Mesendoderm (in vitro differentiated cells): ENCODE measurements around the gene TAGLN2.

Source experiments
- DNase-seq: peaks from one replicate; pipeline ENCODE4 v3.0.0; 2013
- H2AK5ac ChIP-seq: 2 replicates; pipeline ENCODE4 v1.6.1; 2013; ENCODE audit warnings: low read length, inconsistent platforms
- H2BK120ac ChIP-seq: 2 replicates; pipeline ENCODE4 v1.6.1; 2013; ENCODE audit warnings: low read depth, mild to moderate bottlenecking, low read length, moderate library complexity, mixed read lengths
- H2BK15ac ChIP-seq: replicated peaks from 2 replicates; pipeline ENCODE4 v1.6.1; 2013; ENCODE audit warnings: low read depth, mild to moderate bottlenecking, moderate library complexity
- H2BK5ac ChIP-seq: 2 replicates; pipeline ENCODE4 v1.6.1; 2013; ENCODE audit warnings: low read length, inconsistent platforms
- H3K18ac ChIP-seq: 2 replicates; pipeline ENCODE4 v1.6.1; 2013; ENCODE audit warnings: mild to moderate bottlenecking, low read length, mixed read lengths
- H3K23ac ChIP-seq: one replicate; pipeline ENCODE4 v1.6.1; 2013; ENCODE audit warnings: low read length
- H3K27ac ChIP-seq: 2 replicates; pipeline ENCODE4 v1.5.1; 2013; ENCODE audit warnings: low read depth, mild to moderate bottlenecking, inconsistent platforms, low read length, moderate library complexity
- H3K27me3 ChIP-seq: 2 replicates; pipeline ENCODE4 v1.6.1; 2013; ENCODE audit warnings: low read length, control low read depth, mild to moderate bottlenecking, inconsistent platforms; ENCODE audit not compliant: insufficient read depth, poor library complexity
- H3K36me3 ChIP-seq: 2 replicates; pipeline ENCODE4 v1.6.1; 2013; ENCODE audit warnings: low read length, inconsistent platforms; ENCODE audit not compliant: control insufficient read depth, insufficient read depth
- H3K4ac ChIP-seq: one replicate; pipeline ENCODE4 v1.6.1; 2013; ENCODE audit warnings: low read depth, mild to moderate bottlenecking, low read length, moderate library complexity
- H3K4me1 ChIP-seq: 2 replicates; pipeline ENCODE4 v1.6.1; 2013; ENCODE audit warnings: low read depth, low read length, inconsistent platforms; ENCODE audit not compliant: control insufficient read depth
- H3K4me2 ChIP-seq: 2 replicates; pipeline ENCODE4 v1.6.1; 2013; ENCODE audit warnings: low read length
- H3K4me3 ChIP-seq: 2 replicates; pipeline ENCODE4 v1.5.1; 2013; ENCODE audit warnings: mild to moderate bottlenecking, low read length
- H3K56ac ChIP-seq: one replicate; pipeline ENCODE4 v1.6.1; 2013; ENCODE audit warnings: low read length
- H3K79me1 ChIP-seq: 2 replicates; pipeline ENCODE4 v1.6.1; 2013; ENCODE audit warnings: low read length, inconsistent platforms
- H3K79me2 ChIP-seq: 2 replicates; pipeline ENCODE4 v1.6.1; 2013; ENCODE audit warnings: mild to moderate bottlenecking, low read length; ENCODE audit not compliant: control insufficient read depth, insufficient read depth
- H3K9ac ChIP-seq: 2 replicates; pipeline ENCODE4 v1.6.1; 2013; ENCODE audit warnings: low read length, inconsistent platforms
- H4K5ac ChIP-seq: one replicate; pipeline ENCODE4 v1.6.1; 2013; ENCODE audit warnings: low read length
- H4K8ac ChIP-seq: one replicate; pipeline ENCODE4 v1.6.1; 2013; ENCODE audit warnings: low read depth, mild to moderate bottlenecking, control low read depth, low read length, moderate library complexity
- WGBS: extraction: QIAGEN DNeasy Blood & Tissue Kit; methylation state at CpG from one replicate; pipeline ENCODE4 v1.1.7; 2013; ENCODE audit warnings: low lambda C conversion rate, missing lambda C conversion rate; ENCODE audit not compliant: insufficient coverage; ENCODE audit errors: extremely low coverage; 5-methylcytosine and 5-hydroxymethylcytosine counted together

The TAGLN2 gene

DNA sequence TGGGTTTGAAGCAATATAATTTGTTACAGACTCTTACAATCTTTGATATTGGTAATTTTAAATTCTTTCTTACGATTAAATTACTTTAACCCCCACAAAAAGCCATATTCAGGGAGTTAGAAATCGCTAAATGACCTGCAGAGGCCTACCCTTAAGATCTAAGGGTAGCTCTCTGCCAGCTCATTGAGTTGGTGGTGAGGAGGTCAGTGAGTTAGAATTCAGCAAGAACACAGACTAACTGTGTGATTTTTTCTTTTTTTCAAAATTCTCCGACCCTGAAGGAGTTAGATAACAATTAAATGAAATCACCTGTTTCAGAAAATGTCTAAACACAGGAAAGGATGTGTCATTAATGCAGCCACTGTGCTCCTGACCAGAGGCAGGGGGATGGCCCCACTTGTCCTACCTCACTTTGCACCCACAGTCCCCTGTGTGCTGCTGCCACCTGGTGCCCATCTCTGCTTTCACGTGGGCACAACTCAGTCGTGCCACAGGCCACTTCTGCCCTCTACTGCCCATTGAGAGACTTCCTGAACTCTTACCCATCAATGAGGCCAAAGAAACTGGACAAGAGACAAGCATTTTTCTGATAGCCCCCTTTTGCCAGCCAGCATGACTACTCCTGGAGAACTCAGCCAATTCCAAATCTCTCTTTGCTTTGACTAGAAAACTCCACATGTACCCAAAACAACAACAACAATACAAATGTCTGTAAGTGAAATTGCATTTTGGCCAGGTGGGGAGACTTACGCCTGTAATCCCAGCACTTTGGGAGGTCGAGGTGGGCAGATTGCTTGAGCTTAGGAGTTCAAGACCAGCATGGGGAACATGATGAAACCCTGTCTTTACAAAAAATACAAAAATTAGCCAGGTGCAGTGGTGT lies 33.8 kb downstream of the TAGLN2 start:
- Histone ChIP-seq H3K4ac (no peak overlapping the region), H2AK5ac (no peak overlapping the region), H2BK120ac (no peak overlapping the region), H3K27me3 (no peaks in the 10 kb centered on the region), H3K4me1 (peaks cover 5% of the 10 kb centered on the region), H4K8ac (no peak overlapping the region), H3K9ac (no peak overlapping the region), H3K79me1 (no peaks in the 10 kb centered on the region), H3K56ac (no peak overlapping the region), H2BK5ac (no peak overlapping the region), H3K23ac (no peak overlapping the region), H4K5ac (no peak overlapping the region), H3K4me2 (no peak overlapping the region), H3K27ac (no peak overlapping the region), H3K79me2 (no peaks in the 10 kb centered on the region), H3K18ac (no peak overlapping the region), H2BK15ac (no peak overlapping the region), H3K4me3 (no peak overlapping the region), H3K36me3 (no peaks in the 10 kb centered on the region)
- WGBS, result no CpG with 5 or more reads among the region's 7 CpGs
- peak; percentile 90 for DNase-seq

DNA sequence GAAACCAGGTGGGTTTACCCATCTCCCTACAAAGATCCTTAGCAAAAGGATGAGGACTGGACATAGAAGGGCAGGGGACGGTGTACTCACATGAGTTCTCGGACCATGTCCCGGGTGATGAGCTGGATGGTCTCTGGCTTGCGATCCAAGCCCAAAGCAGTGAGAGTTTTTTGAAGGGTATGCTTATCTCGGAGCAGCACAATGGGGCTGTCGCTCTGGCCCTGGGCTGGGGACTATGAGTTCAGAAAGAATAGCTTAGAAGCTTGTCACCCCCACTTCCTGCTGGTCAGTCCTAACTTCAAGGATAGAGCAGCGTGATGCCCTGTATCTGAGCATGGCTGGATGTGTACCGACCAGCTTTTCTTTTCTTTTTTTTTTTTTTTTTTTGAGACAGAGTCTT lies 34.9 kb downstream of the TAGLN2 start:
- H3K18ac ChIP-seq, result peak overlapping the region; percentile 11
- H2AK5ac ChIP-seq, result peak overlapping the region; percentile 88
- H2BK15ac ChIP-seq, result no peak overlapping the region
- H3K56ac ChIP-seq, result peak overlapping the region; percentile 38
- no peaks in the 10 kb centered on the region for H3K27me3 ChIP-seq
- no peak overlapping the region for H2BK120ac ChIP-seq
- DNase-seq, result no peak
- peak overlapping the region; percentile 31 for H3K27ac ChIP-seq
- peak overlapping the region; percentile 74 for H2BK5ac ChIP-seq
- H3K23ac ChIP-seq, result no peak overlapping the region
- no peaks in the 10 kb centered on the region for H3K36me3 ChIP-seq
- H3K4me1 ChIP-seq, result peaks cover 5% of the 10 kb centered on the region
- WGBS, result no CpG with 5 or more reads among the region's 8 CpGs
- no peak overlapping the region for H3K4me3 ChIP-seq
- no peak overlapping the region for H4K8ac ChIP-seq
- no peak overlapping the region for H3K9ac ChIP-seq
- H3K79me1 ChIP-seq, result no peaks in the 10 kb centered on the region
- H3K4me2 ChIP-seq, result no peak overlapping the region
- no peak overlapping the region for H3K4ac ChIP-seq
- H4K5ac ChIP-seq, result no peak overlapping the region
- no peaks in the 10 kb centered on the region for H3K79me2 ChIP-seq

DNA sequence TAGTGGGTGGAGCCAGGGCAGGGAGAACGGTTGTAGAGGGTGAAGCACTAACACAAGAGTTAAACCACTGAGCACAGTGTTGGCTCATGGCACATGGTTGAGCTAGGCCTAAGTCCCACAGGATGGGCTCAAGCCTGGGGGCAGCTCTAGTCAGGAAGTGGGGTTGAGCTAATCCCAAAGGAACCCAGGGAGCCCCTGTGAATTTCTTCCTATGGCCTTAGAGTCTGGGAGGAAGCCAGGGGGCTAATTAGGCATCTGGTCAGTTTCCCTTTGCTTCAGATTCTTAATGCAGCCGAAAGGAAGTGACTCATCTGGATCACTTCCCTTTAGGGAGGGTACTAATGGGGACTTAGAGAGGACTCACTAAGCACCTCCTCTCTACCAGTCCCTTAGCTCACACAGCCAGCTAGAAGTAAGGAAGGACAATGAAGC lies 35.5 kb downstream of the TAGLN2 start:
- no CpG with 5 or more reads among the region's 2 CpGs for WGBS
- H3K4me3 ChIP-seq, result no peak overlapping the region
- H4K5ac ChIP-seq, result no peak overlapping the region
- H2BK15ac ChIP-seq, result no peak overlapping the region
- no peak overlapping the region for H3K9ac ChIP-seq
- H2BK120ac ChIP-seq, result no peak overlapping the region
- no peak overlapping the region for H3K23ac ChIP-seq
- H3K79me2 ChIP-seq, result no peaks in the 10 kb centered on the region
- H3K4ac ChIP-seq, result no peak overlapping the region
- H3K4me1 ChIP-seq, result peaks cover 5% of the 10 kb centered on the region
- no peaks in the 10 kb centered on the region for H3K27me3 ChIP-seq
- no peaks in the 10 kb centered on the region for H3K36me3 ChIP-seq
- DNase-seq, result peak; percentile 91
- peak overlapping the region; percentile 11 for H3K18ac ChIP-seq
- H3K27ac ChIP-seq, result peak overlapping the region; percentile 25
- H4K8ac ChIP-seq, result no peak overlapping the region
- H2AK5ac ChIP-seq, result no peak overlapping the region
- no peak overlapping the region for H2BK5ac ChIP-seq
- H3K56ac ChIP-seq, result peak overlapping the region; percentile 26
- H3K4me2 ChIP-seq, result no peak overlapping the region
- no peaks in the 10 kb centered on the region for H3K79me1 ChIP-seq

DNA sequence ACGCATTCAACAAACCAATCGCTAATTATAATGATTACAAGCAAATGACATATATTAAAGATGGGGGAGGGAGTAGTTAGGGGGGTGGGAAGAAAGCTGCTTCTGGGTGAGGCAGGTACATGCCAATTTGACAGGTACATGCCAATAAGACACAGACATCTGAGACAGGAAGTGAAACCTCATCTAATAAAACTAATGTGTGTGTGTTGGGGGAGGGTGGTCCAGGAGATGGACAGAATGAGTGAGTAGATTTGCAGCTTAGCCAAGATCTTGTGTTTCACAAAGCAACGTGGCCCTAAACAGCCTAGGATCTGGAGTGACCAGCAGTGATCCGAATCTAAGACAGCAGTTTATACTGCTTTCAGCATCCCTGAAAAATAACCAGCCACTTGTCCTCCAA lies 36.1 kb downstream of the TAGLN2 start:
- H4K5ac ChIP-seq, result no peak overlapping the region
- H3K79me2 ChIP-seq, result no peaks in the 10 kb centered on the region
- H3K79me1 ChIP-seq, result no peaks in the 10 kb centered on the region
- no peak overlapping the region for H3K4me3 ChIP-seq
- no peak overlapping the region for H4K8ac ChIP-seq
- no peaks in the 10 kb centered on the region for H3K36me3 ChIP-seq
- H2BK5ac ChIP-seq, result no peak overlapping the region
- H2BK120ac ChIP-seq, result no peak overlapping the region
- H3K56ac ChIP-seq, result no peak overlapping the region
- H3K4me1 ChIP-seq, result peaks cover 5% of the 10 kb centered on the region
- H3K9ac ChIP-seq, result no peak overlapping the region
- no peak overlapping the region for H2BK15ac ChIP-seq
- no peak for DNase-seq
- no peak overlapping the region for H3K4me2 ChIP-seq
- no peak overlapping the region for H2AK5ac ChIP-seq
- H3K23ac ChIP-seq, result no peak overlapping the region
- H3K27ac ChIP-seq, result peak overlapping the region; percentile 25
- no peak overlapping the region for H3K18ac ChIP-seq
- no peaks in the 10 kb centered on the region for H3K27me3 ChIP-seq
- WGBS, result no CpG with 5 or more reads among the region's 4 CpGs
- H3K4ac ChIP-seq, result no peak overlapping the region

DNA sequence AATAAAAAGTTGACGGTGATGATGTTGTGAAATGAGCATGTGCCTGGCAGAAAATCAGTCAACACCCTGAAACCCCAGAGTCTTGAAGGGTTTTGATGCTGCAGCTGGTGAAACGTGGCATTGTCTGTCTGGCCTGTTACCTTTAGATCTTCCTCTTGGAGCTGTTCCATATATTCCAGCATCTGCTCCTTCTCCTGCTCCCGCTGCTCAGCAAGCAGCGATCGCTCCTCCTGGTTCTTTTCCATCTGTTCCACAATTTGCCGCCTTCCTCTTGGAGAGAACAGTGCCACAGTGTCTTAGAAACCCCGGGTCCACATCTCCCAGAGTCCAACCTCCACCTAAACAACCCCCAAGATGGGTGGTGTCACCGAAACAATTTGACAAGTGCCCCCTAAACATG lies 41.0 kb downstream of the TAGLN2 start:
- Histone ChIP-seq H3K9ac (no peak overlapping the region), H3K79me1 (no peaks in the 10 kb centered on the region), H3K4me1 (no peaks in the 10 kb centered on the region), H2BK120ac (no peak overlapping the region), H2BK5ac (no peak overlapping the region), H3K36me3 (no peaks in the 10 kb centered on the region), H3K27ac (no peak overlapping the region), H3K4me3 (no peak overlapping the region), H3K18ac (no peak overlapping the region), H2BK15ac (no peak overlapping the region), H3K23ac (no peak overlapping the region), H3K27me3 (no peaks in the 10 kb centered on the region), H4K5ac (no peak overlapping the region), H3K4me2 (no peak overlapping the region), H4K8ac (no peak overlapping the region), H2AK5ac (no peak overlapping the region), H3K79me2 (no peaks in the 10 kb centered on the region), H3K4ac (no peak overlapping the region), H3K56ac (no peak overlapping the region)
- no CpG with 5 or more reads among the region's 8 CpGs for WGBS
- DNase-seq, result no peak

DNA sequence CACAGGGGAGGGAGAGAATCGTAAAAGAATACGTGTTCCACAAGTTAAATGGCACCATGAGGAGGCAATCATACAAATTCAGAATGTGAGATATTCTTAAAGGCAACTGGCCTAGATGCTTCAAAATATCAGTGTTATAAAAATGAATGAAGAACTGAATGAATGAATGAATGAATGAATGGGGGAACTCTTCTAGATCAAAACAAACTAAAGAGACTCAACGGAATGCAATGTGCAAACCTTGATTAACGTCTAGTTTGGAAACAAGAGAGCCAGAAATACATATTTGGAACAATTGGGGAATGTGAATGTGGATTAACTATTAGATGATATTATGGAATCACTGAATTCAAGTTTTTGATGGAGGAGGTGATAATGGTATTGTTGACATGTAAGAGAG lies 42.2 kb downstream of the TAGLN2 start:
- no peak overlapping the region for H3K18ac ChIP-seq
- no peaks in the 10 kb centered on the region for H3K27me3 ChIP-seq
- no peaks in the 10 kb centered on the region for H3K36me3 ChIP-seq
- no peak overlapping the region for H3K23ac ChIP-seq
- H3K56ac ChIP-seq, result no peak overlapping the region
- no peak overlapping the region for H3K4me2 ChIP-seq
- no peak overlapping the region for H4K5ac ChIP-seq
- no peaks in the 10 kb centered on the region for H3K79me2 ChIP-seq
- H3K4me1 ChIP-seq, result no peaks in the 10 kb centered on the region
- no CpG with 5 or more reads among the region's 4 CpGs for WGBS
- no peak overlapping the region for H2BK120ac ChIP-seq
- no peaks in the 10 kb centered on the region for H3K79me1 ChIP-seq
- H3K4ac ChIP-seq, result no peak overlapping the region
- no peak overlapping the region for H3K4me3 ChIP-seq
- DNase-seq, result no peak
- H2BK15ac ChIP-seq, result no peak overlapping the region
- no peak overlapping the region for H2BK5ac ChIP-seq
- no peak overlapping the region for H3K27ac ChIP-seq
- no peak overlapping the region for H2AK5ac ChIP-seq
- no peak overlapping the region for H3K9ac ChIP-seq
- no peak overlapping the region for H4K8ac ChIP-seq
